HepG2 (cell line): Measurements from ENCODE around the gene GPC6. TPM values are rescaled to one million over a fixed set of nuclear protein-coding genes. Genes with fewer than 3 reads are reported as not detected.
A peak's percentile ranks its signal among the peaks of the same experiment; 100 is the strongest.

Experiments used
- ADNP ChIP-seq: sonication (generic); formaldehyde crosslinking; IDR thresholded peaks from 2 replicates; pipeline ENCODE4 v1.4.0; 2020; ENCODE audit warnings: missing genetic modification reagents
- BRCA1 ChIP-seq: sonication (generic); formaldehyde crosslinking; IDR thresholded peaks from 2 replicates; pipeline ENCODE4 v1.4.0; 2020; ENCODE audit warnings: missing genetic modification reagents
- CBX1 ChIP-seq: IDR thresholded peaks from one replicate; pipeline ENCODE4 v1.6.1; 2016; ENCODE audit warnings: antibody characterized with exemption, low read depth
- DMAP1 ChIP-seq: IDR thresholded peaks from 2 replicates; pipeline ENCODE4 v1.6.1; 2016
- HIVEP1 ChIP-seq: sonication (generic); formaldehyde crosslinking; IDR thresholded peaks from 2 replicates; pipeline ENCODE4 v1.4.0; 2020; ENCODE audit warnings: mild to moderate bottlenecking, missing genetic modification reagents
- MEIS2 ChIP-seq: sonication (generic); formaldehyde crosslinking; IDR thresholded peaks from 2 replicates; pipeline ENCODE4 v1.9.0; 2021; ENCODE audit warnings: mild to moderate bottlenecking, missing genetic modification reagents
- NFYB ChIP-seq: sonication (generic); formaldehyde crosslinking; IDR thresholded peaks from 2 replicates; pipeline ENCODE4 v1.4.0; 2020; ENCODE audit warnings: missing genetic modification reagents
- SIN3B ChIP-seq: fragments of 150-350 bp; IDR thresholded peaks from 2 replicates; pipeline ENCODE4 v1.6.1; 2014; ENCODE audit warnings: low read length
- SNAI1 ChIP-seq: sonication (generic); formaldehyde crosslinking; IDR thresholded peaks from 2 replicates; pipeline ENCODE4 v1.5.0; 2020; ENCODE audit warnings: mild to moderate bottlenecking, missing genetic modification reagents, borderline replicate concordance
- SUZ12 ChIP-seq: fragments of 150-350 bp; IDR thresholded peaks from 2 replicates; pipeline ENCODE4 v1.6.1; 2014; ENCODE audit warnings: low read depth, low read length
- TOE1 ChIP-seq: sonication (generic); formaldehyde crosslinking; IDR thresholded peaks from 2 replicates; pipeline ENCODE4 v1.4.0; 2020; ENCODE audit warnings: mild to moderate bottlenecking, missing genetic modification reagents
- XBP1 ChIP-seq: sonication (generic); formaldehyde crosslinking; IDR thresholded peaks from 2 replicates; pipeline ENCODE4 v1.5.0; 2020; ENCODE audit warnings: missing genetic modification reagents
- ZFP37 ChIP-seq: sonication (generic); formaldehyde crosslinking; IDR thresholded peaks from 2 replicates; pipeline ENCODE4 v1.4.0; 2020; ENCODE audit warnings: missing genetic modification reagents, borderline replicate concordance
- ZFP62 ChIP-seq: sonication (generic); formaldehyde crosslinking; IDR thresholded peaks from 2 replicates; pipeline ENCODE4 v1.4.0; 2020; ENCODE audit warnings: missing genetic modification reagents
- ZNF101 ChIP-seq: sonication (generic); formaldehyde crosslinking; IDR thresholded peaks from 2 replicates; pipeline ENCODE4 v1.4.0; 2020; ENCODE audit warnings: mild to moderate bottlenecking, low read depth, missing genetic modification reagents, borderline replicate concordance
- ZNF230 ChIP-seq: sonication (generic); formaldehyde crosslinking; IDR thresholded peaks from 2 replicates; pipeline ENCODE4 v1.4.0; 2020; ENCODE audit warnings: mild to moderate bottlenecking, missing genetic modification reagents
- ZNF354B ChIP-seq: sonication (generic); formaldehyde crosslinking; IDR thresholded peaks from 2 replicates; pipeline ENCODE4 v1.8.0; 2022; ENCODE audit warnings: mild to moderate bottlenecking, missing genetic modification reagents
- ZNF557 ChIP-seq: sonication (generic); formaldehyde crosslinking; IDR thresholded peaks from 2 replicates; pipeline ENCODE4 v1.4.0; 2020; ENCODE audit warnings: missing genetic modification reagents
- ZNF598 ChIP-seq: sonication (generic); formaldehyde crosslinking; IDR thresholded peaks from 2 replicates; pipeline ENCODE4 v1.5.1; 2020; ENCODE audit warnings: mild to moderate bottlenecking, missing genetic modification reagents, borderline replicate concordance
- ZSCAN12 ChIP-seq: sonication (generic); formaldehyde crosslinking; IDR thresholded peaks from 2 replicates; pipeline ENCODE4 v1.9.0; 2021; ENCODE audit warnings: mild to moderate bottlenecking, missing genetic modification reagents
- polyA plus RNA-seq, 8 experiments: library from polyadenylated mRNA; depleted of rRNA in 3 of 8; stranded (reverse) in 7 of 8; unstranded in 1 of 8; fragments of >200 nt; fragmentation: Illumina TruSeq in 4 of 8; extraction: Trizol in 4 of 8; gene quantifications; 2 replicates each; pipeline versions ENCODE4 v1.2.1 to v1.2.3, GENCODE V29; 2011 to 2016; ENCODE audit warnings: low read depth in 4 of 8, missing spikeins in 1 of 8, mixed read lengths in 1 of 8; ENCODE audit not compliant: insufficient read depth in 1 of 8
- total RNA-seq, 5 experiments: library from RNA; depleted of rRNA; stranded (reverse); fragments of >200 nt; fragmentation: Illumina TruSeq; extraction: Trizol; gene quantifications; 2 replicates each; pipeline ENCODE4 v1.2.3, GENCODE V29; 2016; ENCODE audit warnings: low read depth in 1 of 5
- TF ChIP-seq, protein P1 (sequence below): sonication (generic); formaldehyde crosslinking; IDR thresholded peaks from 2 replicates; pipeline ENCODE4 v1.4.0; 2020; ENCODE audit warnings: mild to moderate bottlenecking, missing genetic modification reagents
- TF ChIP-seq, protein P2 (sequence below): IDR thresholded peaks from 2 replicates; pipeline ENCODE4 v1.6.1; 2016; ENCODE audit warnings: low read depth, missing genetic modification reagents, missing compliant biosample characterization
- TF ChIP-seq, protein P3 (sequence below): sonication (generic); formaldehyde crosslinking; IDR thresholded peaks from 2 replicates; pipeline ENCODE4 v1.5.0; 2020; ENCODE audit warnings: mild to moderate bottlenecking, missing genetic modification reagents

Gene GPC6
- total and polyA plus RNA-seq, 2 of the 13 experiments (the other 11 are each of a cell fraction or from before 2014, with no cell fraction given) = 24.5 to 33.9 TPM

DNA sequence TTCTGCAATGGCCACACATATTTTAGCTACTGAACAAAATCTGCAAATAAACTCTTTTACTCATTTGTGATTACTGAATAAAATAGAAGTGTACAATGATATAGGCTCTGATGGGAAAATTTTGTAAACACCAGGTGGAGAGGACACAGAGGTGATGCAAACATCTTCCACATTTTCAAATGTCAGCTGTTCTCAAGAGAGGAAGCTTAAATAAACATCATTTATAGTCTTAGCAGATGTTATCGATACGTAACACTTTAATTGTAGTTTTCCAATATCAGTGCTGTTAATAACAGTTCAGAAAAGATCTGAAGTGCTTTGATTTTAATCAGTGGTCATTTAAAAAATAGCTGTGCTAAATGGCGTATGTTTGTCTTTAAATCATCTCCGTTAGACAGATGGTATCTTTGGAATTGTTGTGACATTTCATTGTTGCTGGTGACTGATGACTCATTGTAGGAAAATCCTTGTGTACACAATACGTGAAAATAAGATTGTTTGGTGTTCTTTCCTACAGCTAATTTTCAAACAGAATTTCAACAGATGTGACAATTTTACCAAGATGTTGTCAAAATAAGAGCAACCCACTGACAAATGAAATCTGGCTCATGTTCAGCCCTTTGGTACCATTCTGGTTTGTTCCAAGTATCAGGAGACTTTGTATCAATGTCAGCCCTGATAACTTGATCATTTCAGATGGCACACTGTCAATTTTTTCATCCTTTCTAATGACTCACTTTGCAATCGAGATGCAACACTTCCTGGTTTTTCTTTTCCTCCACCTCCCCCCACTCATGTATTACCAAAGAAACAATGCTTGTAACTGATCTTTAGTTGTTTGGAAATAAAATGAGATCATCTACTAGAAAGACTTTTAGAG, 736.9 kb downstream of the GPC6 start (continued):
- TF ChIP-seq SUZ12 (no peak), ZNF557 (no peak), MEIS2 (CRISPR knock-in tag) (0 out of 2 replicates have a peak, but pooled peaks have one; percentile 31), DMAP1 (CRISPR knock-in tag) (no peak), CBX1 (no peak), ZNF598 (CRISPR knock-in tag) (no peak), HIVEP1 (no peak), XBP1 (no peak), ZNF354B (CRISPR knock-in tag) (no peak), ZFP37 (CRISPR knock-in tag) (no peak), ZNF101 (no peak), TOE1 (CRISPR knock-in tag) (no peak), ZNF230 (CRISPR knock-in tag) (no peak), ADNP (no peak), SNAI1 (CRISPR knock-in tag) (no peak), BRCA1 (CRISPR knock-in tag) (no peak), SIN3B (no peak), NFYB (CRISPR knock-in tag) (no peak), ZSCAN12 (no peak), ZFP62 (no peak)
- TF ChIP-seq, protein P1, sequence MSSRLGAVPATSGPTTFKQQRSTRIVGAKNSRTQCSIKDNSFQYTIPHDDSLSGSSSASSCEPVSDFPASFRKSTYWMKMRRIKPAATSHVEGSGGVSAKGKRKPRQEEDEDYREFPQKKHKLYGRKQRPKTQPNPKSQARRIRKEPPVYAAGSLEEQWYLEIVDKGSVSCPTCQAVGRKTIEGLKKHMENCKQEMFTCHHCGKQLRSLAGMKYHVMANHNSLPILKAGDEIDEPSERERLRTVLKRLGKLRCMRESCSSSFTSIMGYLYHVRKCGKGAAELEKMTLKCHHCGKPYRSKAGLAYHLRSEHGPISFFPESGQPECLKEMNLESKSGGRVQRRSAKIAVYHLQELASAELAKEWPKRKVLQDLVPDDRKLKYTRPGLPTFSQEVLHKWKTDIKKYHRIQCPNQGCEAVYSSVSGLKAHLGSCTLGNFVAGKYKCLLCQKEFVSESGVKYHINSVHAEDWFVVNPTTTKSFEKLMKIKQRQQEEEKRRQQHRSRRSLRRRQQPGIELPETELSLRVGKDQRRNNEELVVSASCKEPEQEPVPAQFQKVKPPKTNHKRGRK (CRISPR knock-in tag) = no peak
- TF ChIP-seq, protein P2, sequence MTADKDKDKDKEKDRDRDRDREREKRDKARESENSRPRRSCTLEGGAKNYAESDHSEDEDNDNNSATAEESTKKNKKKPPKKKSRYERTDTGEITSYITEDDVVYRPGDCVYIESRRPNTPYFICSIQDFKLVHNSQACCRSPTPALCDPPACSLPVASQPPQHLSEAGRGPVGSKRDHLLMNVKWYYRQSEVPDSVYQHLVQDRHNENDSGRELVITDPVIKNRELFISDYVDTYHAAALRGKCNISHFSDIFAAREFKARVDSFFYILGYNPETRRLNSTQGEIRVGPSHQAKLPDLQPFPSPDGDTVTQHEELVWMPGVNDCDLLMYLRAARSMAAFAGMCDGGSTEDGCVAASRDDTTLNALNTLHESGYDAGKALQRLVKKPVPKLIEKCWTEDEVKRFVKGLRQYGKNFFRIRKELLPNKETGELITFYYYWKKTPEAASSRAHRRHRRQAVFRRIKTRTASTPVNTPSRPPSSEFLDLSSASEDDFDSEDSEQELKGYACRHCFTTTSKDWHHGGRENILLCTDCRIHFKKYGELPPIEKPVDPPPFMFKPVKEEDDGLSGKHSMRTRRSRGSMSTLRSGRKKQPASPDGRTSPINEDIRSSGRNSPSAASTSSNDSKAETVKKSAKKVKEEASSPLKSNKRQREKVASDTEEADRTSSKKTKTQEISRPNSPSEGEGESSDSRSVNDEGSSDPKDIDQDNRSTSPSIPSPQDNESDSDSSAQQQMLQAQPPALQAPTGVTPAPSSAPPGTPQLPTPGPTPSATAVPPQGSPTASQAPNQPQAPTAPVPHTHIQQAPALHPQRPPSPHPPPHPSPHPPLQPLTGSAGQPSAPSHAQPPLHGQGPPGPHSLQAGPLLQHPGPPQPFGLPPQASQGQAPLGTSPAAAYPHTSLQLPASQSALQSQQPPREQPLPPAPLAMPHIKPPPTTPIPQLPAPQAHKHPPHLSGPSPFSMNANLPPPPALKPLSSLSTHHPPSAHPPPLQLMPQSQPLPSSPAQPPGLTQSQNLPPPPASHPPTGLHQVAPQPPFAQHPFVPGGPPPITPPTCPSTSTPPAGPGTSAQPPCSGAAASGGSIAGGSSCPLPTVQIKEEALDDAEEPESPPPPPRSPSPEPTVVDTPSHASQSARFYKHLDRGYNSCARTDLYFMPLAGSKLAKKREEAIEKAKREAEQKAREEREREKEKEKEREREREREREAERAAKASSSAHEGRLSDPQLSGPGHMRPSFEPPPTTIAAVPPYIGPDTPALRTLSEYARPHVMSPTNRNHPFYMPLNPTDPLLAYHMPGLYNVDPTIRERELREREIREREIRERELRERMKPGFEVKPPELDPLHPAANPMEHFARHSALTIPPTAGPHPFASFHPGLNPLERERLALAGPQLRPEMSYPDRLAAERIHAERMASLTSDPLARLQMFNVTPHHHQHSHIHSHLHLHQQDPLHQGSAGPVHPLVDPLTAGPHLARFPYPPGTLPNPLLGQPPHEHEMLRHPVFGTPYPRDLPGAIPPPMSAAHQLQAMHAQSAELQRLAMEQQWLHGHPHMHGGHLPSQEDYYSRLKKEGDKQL (CRISPR knock-in tag) = peak; percentile 67; the same call in 1 of the 2 replicates
- TF ChIP-seq, protein P3, sequence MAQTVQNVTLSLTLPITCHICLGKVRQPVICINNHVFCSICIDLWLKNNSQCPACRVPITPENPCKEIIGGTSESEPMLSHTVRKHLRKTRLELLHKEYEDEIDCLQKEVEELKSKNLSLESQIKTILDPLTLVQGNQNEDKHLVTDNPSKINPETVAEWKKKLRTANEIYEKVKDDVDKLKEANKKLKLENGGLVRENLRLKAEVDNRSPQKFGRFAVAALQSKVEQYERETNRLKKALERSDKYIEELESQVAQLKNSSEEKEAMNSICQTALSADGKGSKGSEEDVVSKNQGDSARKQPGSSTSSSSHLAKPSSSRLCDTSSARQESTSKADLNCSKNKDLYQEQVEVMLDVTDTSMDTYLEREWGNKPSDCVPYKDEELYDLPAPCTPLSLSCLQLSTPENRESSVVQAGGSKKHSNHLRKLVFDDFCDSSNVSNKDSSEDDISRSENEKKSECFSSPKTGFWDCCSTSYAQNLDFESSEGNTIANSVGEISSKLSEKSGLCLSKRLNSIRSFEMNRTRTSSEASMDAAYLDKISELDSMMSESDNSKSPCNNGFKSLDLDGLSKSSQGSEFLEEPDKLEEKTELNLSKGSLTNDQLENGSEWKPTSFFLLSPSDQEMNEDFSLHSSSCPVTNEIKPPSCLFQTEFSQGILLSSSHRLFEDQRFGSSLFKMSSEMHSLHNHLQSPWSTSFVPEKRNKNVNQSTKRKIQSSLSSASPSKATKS = no peak
